ENCODE data around the gene PLA2R1. TPM values are rescaled to one million over a fixed set of nuclear protein-coding genes. Genes with fewer than 3 reads are reported as not detected.

The PLA2R1 gene
- total and polyA plus RNA-seq, 2 experiments from 2014 or later = 4.9 to 9.6 TPM

DNA sequence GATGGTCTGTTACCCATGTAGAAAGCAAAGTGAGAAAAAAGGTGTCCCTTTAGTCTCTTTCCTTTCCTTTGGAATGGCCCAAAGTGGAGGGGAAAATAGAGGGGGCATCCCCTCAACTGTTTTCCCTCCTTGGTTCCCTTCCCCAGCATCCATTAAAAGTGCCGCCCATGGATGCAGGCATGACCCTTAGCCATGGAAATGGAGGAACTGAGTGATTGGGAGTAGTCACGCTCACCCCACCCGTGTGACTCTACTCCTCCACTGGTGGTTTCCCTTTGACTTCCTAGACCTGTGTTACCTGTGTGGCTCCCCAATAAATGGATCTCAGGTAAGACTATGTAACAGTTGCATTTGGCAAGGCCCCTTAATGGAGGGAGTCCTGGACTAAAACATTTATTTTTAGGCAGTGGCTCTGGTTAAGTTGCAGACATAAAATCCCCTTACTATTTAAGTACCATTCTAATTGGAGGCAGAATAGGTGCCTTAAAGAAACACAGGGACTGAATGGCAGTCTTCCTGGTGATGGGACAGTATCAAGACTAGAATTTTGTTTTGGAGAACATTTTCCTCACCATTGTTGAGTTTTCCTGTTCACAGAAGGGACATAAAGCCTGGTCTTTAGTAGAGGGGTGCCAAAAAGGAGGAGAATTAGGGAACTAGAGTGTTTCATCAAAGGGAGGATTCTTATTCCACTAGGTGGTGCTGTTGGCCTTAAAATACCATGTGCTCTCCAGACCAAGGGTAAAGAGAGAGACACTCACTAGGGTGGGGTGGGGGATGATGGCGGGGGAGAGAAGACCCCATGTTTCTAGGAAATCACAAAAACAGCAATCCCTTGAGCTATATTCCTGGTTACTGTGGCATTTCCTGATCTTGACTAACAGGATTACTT is 25.7 kb upstream of the PLA2R1 start:
- no peaks in the 10 kb centered on the region for H3K36me3 ChIP-seq (replicated peaks; ENCODE audit: insufficient read depth, low read depth)
- H3K9me2 ChIP-seq (replicated peaks; ENCODE audit: insufficient read depth) = no peaks in the 10 kb centered on the region
- no peak overlapping the region for H3K27ac ChIP-seq
- H3K4me2 ChIP-seq = no peak overlapping the region
- H3K4me3 ChIP-seq = no peak overlapping the region
- no peaks in the 10 kb centered on the region for H3K79me2 ChIP-seq
- H3K27me3 ChIP-seq = no peaks in the 10 kb centered on the region
- 76% methylated on average over 4 of the region's 4 CpGs for WGBS (ENCODE audit: low lambda C conversion rate, missing lambda C conversion rate)
- H4K20me1 ChIP-seq (ENCODE audit: insufficient read depth, poor library complexity, severe bottlenecking) = no peaks in the 10 kb centered on the region
- DNase-seq (ENCODE audit: low spot score) = no peak
- TF ChIP-seq CTCF (IDR thresholded peaks at IDR 0.05; ENCODE audit: poor library complexity) = no peak
- no peak for TF ChIP-seq EZH2 (IDR thresholded peaks at IDR 0.05; ENCODE audit: borderline replicate concordance)
- no peak for TF ChIP-seq EZH2phosphoT487 (IDR thresholded peaks at IDR 0.05; ENCODE audit: low read depth, severe bottlenecking, unreplicated experiment)
- H3K9me3 ChIP-seq (ENCODE audit: low read depth) = peaks cover 5% of the 10 kb centered on the region
- H3K4me1 ChIP-seq (ENCODE audit: insufficient read depth) = no peaks in the 10 kb centered on the region
- no peak overlapping the region for H2AFZ ChIP-seq

DNA sequence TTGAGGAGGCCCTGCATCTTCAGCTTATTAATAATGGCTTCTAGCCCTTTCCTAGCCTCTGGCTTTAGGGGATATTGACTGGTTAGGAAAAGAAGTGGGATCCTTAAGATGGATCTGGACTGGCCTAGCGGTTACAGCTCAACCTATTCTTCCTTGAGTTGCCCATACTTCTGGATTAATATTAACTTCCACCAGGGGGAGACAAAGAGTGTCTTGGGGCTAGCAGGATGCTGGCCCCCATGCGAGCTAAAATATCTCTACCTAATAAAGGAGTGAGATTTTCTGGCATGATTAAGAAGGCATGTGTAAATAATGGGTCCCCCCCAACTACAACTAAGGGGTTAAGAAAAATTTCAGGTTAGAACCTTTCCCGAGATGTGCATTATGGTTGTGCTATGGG is 23.2 kb upstream of the PLA2R1 start:
- Histone ChIP-seq H3K36me3 (replicated peaks; ENCODE audit: insufficient read depth, low read depth) (no peaks in the 10 kb centered on the region), H3K4me1 (ENCODE audit: insufficient read depth) (no peaks in the 10 kb centered on the region), H3K27ac (no peak overlapping the region), H3K4me2 (no peak overlapping the region), H2AFZ (no peak overlapping the region), H3K9me2 (replicated peaks; ENCODE audit: insufficient read depth) (no peaks in the 10 kb centered on the region), H3K9me3 (ENCODE audit: low read depth) (peaks cover 4% of the 10 kb centered on the region), H3K27me3 (no peaks in the 10 kb centered on the region), H3K4me3 (no peak overlapping the region), H4K20me1 (ENCODE audit: insufficient read depth, poor library complexity, severe bottlenecking) (no peaks in the 10 kb centered on the region), H3K79me2 (no peaks in the 10 kb centered on the region)
- WGBS (ENCODE audit: low lambda C conversion rate, missing lambda C conversion rate) = 85% methylated on average over 3 of the region's 3 CpGs
- no peak for DNase-seq (ENCODE audit: low spot score)
- no peak for TF ChIP-seq EZH2 (IDR thresholded peaks at IDR 0.05; ENCODE audit: borderline replicate concordance)
- TF ChIP-seq CTCF (IDR thresholded peaks at IDR 0.05; ENCODE audit: poor library complexity) = no peak
- no peak for TF ChIP-seq EZH2phosphoT487 (IDR thresholded peaks at IDR 0.05; ENCODE audit: low read depth, severe bottlenecking, unreplicated experiment)

DNA sequence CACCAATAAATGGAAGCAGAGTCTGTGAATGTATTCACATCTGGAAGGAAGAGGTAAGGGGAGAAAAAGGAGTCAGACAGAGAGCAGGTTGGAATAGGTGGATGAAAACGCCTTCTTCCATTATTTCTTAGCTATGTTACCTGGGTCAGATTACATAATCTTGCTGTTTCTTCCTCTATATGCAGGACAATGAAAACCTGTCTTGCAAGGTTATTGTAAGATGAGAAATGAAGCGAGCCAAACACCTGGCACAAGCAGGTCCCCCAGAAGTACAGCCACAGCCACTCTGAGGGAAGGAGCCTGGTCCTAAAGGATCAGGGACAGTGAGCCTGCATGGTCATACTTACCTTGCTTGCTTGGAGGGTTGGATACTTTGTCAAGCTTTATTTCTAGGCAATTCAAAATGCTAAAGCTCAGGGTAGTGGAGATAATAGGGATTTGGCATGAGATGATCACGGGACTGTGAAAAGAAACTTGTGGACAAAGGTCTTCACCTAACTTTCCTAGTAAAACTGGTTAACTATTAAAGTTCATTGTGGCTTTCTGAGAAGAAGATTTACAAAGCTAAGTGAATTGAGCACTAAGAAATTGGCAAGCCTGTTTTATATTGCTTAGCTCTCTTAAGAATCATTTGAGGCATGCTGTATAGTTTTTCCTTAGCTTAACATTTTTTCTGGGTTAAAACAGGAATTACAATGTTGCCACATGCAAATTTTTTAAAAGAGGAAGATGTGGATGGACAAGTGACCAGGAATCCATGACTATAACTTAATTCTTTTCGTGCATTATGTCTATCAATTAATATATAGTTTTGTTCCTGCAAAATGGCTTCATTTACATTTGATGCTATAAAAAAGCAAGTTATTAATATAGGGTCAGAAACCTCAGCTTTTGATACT is 15.7 kb upstream of the PLA2R1 start:
- TF ChIP-seq EZH2 (IDR thresholded peaks at IDR 0.05; ENCODE audit: borderline replicate concordance) = no peak
- no peak for TF ChIP-seq EZH2phosphoT487 (IDR thresholded peaks at IDR 0.05; ENCODE audit: low read depth, severe bottlenecking, unreplicated experiment)
- TF ChIP-seq CTCF (IDR thresholded peaks at IDR 0.05; ENCODE audit: poor library complexity) = no peak
- Histone ChIP-seq H3K27ac (peak overlapping the region; percentile 75), H3K36me3 (replicated peaks; ENCODE audit: insufficient read depth, low read depth) (no peaks in the 10 kb centered on the region), H3K4me1 (ENCODE audit: insufficient read depth) (peaks cover 38% of the 10 kb centered on the region), H3K4me2 (peak overlapping the region; percentile 52), H4K20me1 (ENCODE audit: insufficient read depth, poor library complexity, severe bottlenecking) (no peaks in the 10 kb centered on the region), H2AFZ (no peak overlapping the region), H3K9me3 (ENCODE audit: low read depth) (no peaks in the 10 kb centered on the region), H3K9me2 (replicated peaks; ENCODE audit: insufficient read depth) (no peaks in the 10 kb centered on the region), H3K27me3 (no peaks in the 10 kb centered on the region), H3K79me2 (no peaks in the 10 kb centered on the region), H3K4me3 (no peak overlapping the region)
- peak; percentile 19 for DNase-seq (ENCODE audit: low spot score)
- WGBS (ENCODE audit: low lambda C conversion rate, missing lambda C conversion rate) = 76% methylated on average over 4 of the region's 4 CpGs

Measured in hepatocyte (in vitro differentiated cells).